HUES6 (cell line): ENCODE measurements around the gene AKT3.

Experiments
- H3K27ac ChIP-seq: 2 replicates; pipeline ENCODE4 v1.7.0; 2013; ENCODE audit warnings: low read depth, mild to moderate bottlenecking, low read length, inconsistent platforms
- H3K27me3 ChIP-seq: 2 replicates; pipeline ENCODE4 v1.6.1; 2013; ENCODE audit warnings: low read length; ENCODE audit not compliant: control insufficient read depth, insufficient read depth
- H3K36me3 ChIP-seq: 2 replicates; pipeline ENCODE4 v1.6.1; 2013; ENCODE audit warnings: low read length; ENCODE audit not compliant: control insufficient read depth, insufficient read depth
- H3K4me1 ChIP-seq: 2 replicates; pipeline ENCODE4 v1.6.1; 2013; ENCODE audit warnings: low read length; ENCODE audit not compliant: control insufficient read depth, insufficient read depth
- H3K4me3 ChIP-seq: 2 replicates; pipeline ENCODE4 v1.5.1; 2013; ENCODE audit warnings: low read depth, low read length
- H3K9ac ChIP-seq: one replicate; pipeline ENCODE4 v1.6.1; 2013; ENCODE audit warnings: mild to moderate bottlenecking, low read length
- H3K9me3 ChIP-seq: 2 replicates; pipeline ENCODE4 v1.6.1; 2013; ENCODE audit warnings: low read depth, low read length; ENCODE audit not compliant: control insufficient read depth, insufficient read depth

Gene AKT3

GRCh38 chr1:243481101-243481500 is 368.9 kb downstream of the AKT3 start:
- H3K9ac ChIP-seq: no peak overlapping the region
- H3K36me3 ChIP-seq: no peaks in the 10 kb centered on the region
- H3K27ac ChIP-seq: no peak overlapping the region
- peaks cover 11% of the 10 kb centered on the region for H3K27me3 ChIP-seq
- H3K9me3 ChIP-seq: no peaks in the 10 kb centered on the region
- peaks cover 21% of the 10 kb centered on the region for H3K4me1 ChIP-seq
- no peak overlapping the region for H3K4me3 ChIP-seq

GRCh38 chr1:243477731-243478290 is 372.2 kb downstream of the AKT3 start:
- no peaks in the 10 kb centered on the region for H3K9me3 ChIP-seq
- peaks cover 39% of the 10 kb centered on the region for H3K4me1 ChIP-seq
- H3K4me3 ChIP-seq: no peak overlapping the region
- H3K9ac ChIP-seq: no peak overlapping the region
- H3K27ac ChIP-seq: no peak overlapping the region
- H3K27me3 ChIP-seq: peaks cover 6% of the 10 kb centered on the region
- H3K36me3 ChIP-seq: no peaks in the 10 kb centered on the region

GRCh38 chr1:243475966-243476365 is 374.1 kb downstream of the AKT3 start:
- no peaks in the 10 kb centered on the region for H3K9me3 ChIP-seq
- H3K27ac ChIP-seq: no peak overlapping the region
- peaks cover 44% of the 10 kb centered on the region for H3K4me1 ChIP-seq

GRCh38 chr1:243474906-243475305 is 375.1 kb downstream of the AKT3 start:
- Histone ChIP-seq H3K9me3 (no peaks in the 10 kb centered on the region), H3K27me3 (no peaks in the 10 kb centered on the region; the same call in 1 of the 2 replicates), H3K4me1 (peaks cover 55% of the 10 kb centered on the region), H3K36me3 (no peaks in the 10 kb centered on the region), H3K9ac (no peak overlapping the region), H3K27ac (no peak overlapping the region), H3K4me3 (no peak overlapping the region)

More at GRCh38 chr1:243475966-243476365, 374.1 kb downstream of the AKT3 start:
- Histone ChIP-seq H3K27me3 (no peaks in the 10 kb centered on the region; the same call in 1 of the 2 replicates), H3K36me3 (no peaks in the 10 kb centered on the region), H3K4me3 (no peak overlapping the region), H3K9ac (no peak overlapping the region)

GRCh38 chr1:243474136-243474881 is 375.7 kb downstream of the AKT3 start:
- no peaks in the 10 kb centered on the region; the same call in 1 of the 2 replicates for H3K27me3 ChIP-seq
- peak overlapping the region; percentile 12 for H3K9ac ChIP-seq
- H3K27ac ChIP-seq: no peak overlapping the region
- H3K9me3 ChIP-seq: no peaks in the 10 kb centered on the region
- no peaks in the 10 kb centered on the region for H3K36me3 ChIP-seq
- H3K4me3 ChIP-seq: no peak overlapping the region; the same call in 1 of the 2 replicates
- peaks cover 56% of the 10 kb centered on the region for H3K4me1 ChIP-seq

GRCh38 chr1:243473227-243474135 is 376.6 kb downstream of the AKT3 start:
- H3K27ac ChIP-seq: no peak overlapping the region
- no peak overlapping the region for H3K4me3 ChIP-seq

GRCh38 chr1:243471754-243472745 is 378.0 kb downstream of the AKT3 start:
- peaks cover 56% of the 10 kb centered on the region for H3K4me1 ChIP-seq

More at GRCh38 chr1:243473227-243474135, 376.6 kb downstream of the AKT3 start:
- Histone ChIP-seq H3K36me3 (no peaks in the 10 kb centered on the region), H3K9ac (no peak overlapping the region), H3K9me3 (no peaks in the 10 kb centered on the region), H3K4me1 (peaks cover 56% of the 10 kb centered on the region), H3K27me3 (no peaks in the 10 kb centered on the region; the same call in 1 of the 2 replicates)

GRCh38 chr1:243471026-243471685 is 378.9 kb downstream of the AKT3 start:
- Histone ChIP-seq H3K9ac (no peak overlapping the region), H3K27me3 (no peaks in the 10 kb centered on the region; the same call in 1 of the 2 replicates), H3K9me3 (no peaks in the 10 kb centered on the region), H3K36me3 (no peaks in the 10 kb centered on the region), H3K4me1 (peaks cover 55% of the 10 kb centered on the region), H3K27ac (no peak overlapping the region), H3K4me3 (no peak overlapping the region)

More at GRCh38 chr1:243471754-243472745, 378.0 kb downstream of the AKT3 start:
- Histone ChIP-seq H3K4me3 (no peak overlapping the region), H3K9ac (peak overlapping the region; percentile 3), H3K27me3 (no peaks in the 10 kb centered on the region; the same call in 1 of the 2 replicates), H3K27ac (no peak overlapping the region), H3K9me3 (no peaks in the 10 kb centered on the region), H3K36me3 (no peaks in the 10 kb centered on the region)

GRCh38 chr1:243470502-243470901 is 379.5 kb downstream of the AKT3 start:
- H3K4me1 ChIP-seq: peaks cover 51% of the 10 kb centered on the region
- H3K9me3 ChIP-seq: no peaks in the 10 kb centered on the region
- H3K36me3 ChIP-seq: no peaks in the 10 kb centered on the region
- no peak overlapping the region for H3K4me3 ChIP-seq
- no peaks in the 10 kb centered on the region; the same call in 1 of the 2 replicates for H3K27me3 ChIP-seq
- H3K9ac ChIP-seq: no peak overlapping the region
- H3K27ac ChIP-seq: no peak overlapping the region
